ENCODE data around the gene RPS6KA3. TPM values are rescaled to one million over a fixed set of nuclear protein-coding genes. Genes with fewer than 3 reads are reported as not detected.
A peak's percentile ranks its signal among the peaks of the same experiment; 100 is the strongest.

The RPS6KA3 gene
- total RNA-seq, 4 donors from 2014 or later = 41.1 to 56.7 (median 50.7) TPM

- no peak for DNase-seq
- H3K27me3 ChIP-seq = no peaks in the 10 kb centered on the region
- no peak overlapping the region for H3K27ac ChIP-seq
Observed at GRCh38 chrX:20218836-20219505, 47.7 kb downstream of the RPS6KA3 start.

GRCh38 chrX:20217906-20218305 is 48.8 kb downstream of the RPS6KA3 start:
- H3K36me3 ChIP-seq = no peaks in the 10 kb centered on the region
- no peak for DNase-seq
- TF ChIP-seq POLR2A (IDR thresholded peaks at IDR 0.05) (no peak), CTCF (IDR thresholded peaks at IDR 0.05) (no peak)
- H3K27ac ChIP-seq = peak overlapping the region in 1 of 4 donors; percentile 8
- no peaks in the 10 kb centered on the region for H3K9me3 ChIP-seq
- H3K27me3 ChIP-seq = no peaks in the 10 kb centered on the region
- peak overlapping the region in 1 of 4 donors; percentile 7 for H3K4me3 ChIP-seq
- no peaks in the 10 kb centered on the region for H3K4me1 ChIP-seq

More at GRCh38 chrX:20218836-20219505, 47.7 kb downstream of the RPS6KA3 start:
- H3K36me3 ChIP-seq = no peaks in the 10 kb centered on the region
- H3K9me3 ChIP-seq = no peaks in the 10 kb centered on the region
- TF ChIP-seq CTCF (IDR thresholded peaks at IDR 0.05) = peak in 1 of 6 experiments; percentile 10
- no peak for TF ChIP-seq POLR2A (IDR thresholded peaks at IDR 0.05)
- H3K4me1 ChIP-seq = no peaks in the 10 kb centered on the region
- H3K4me3 ChIP-seq = no peak overlapping the region

- no peaks in the 10 kb centered on the region for H3K36me3 ChIP-seq
- no peak overlapping the region for H3K4me3 ChIP-seq
- DNase-seq = no peak
- H3K9me3 ChIP-seq = no peaks in the 10 kb centered on the region
- H3K27ac ChIP-seq = no peak overlapping the region
- no peak for TF ChIP-seq CTCF (IDR thresholded peaks at IDR 0.05)
- H3K4me1 ChIP-seq = no peaks in the 10 kb centered on the region
- H3K27me3 ChIP-seq = no peaks in the 10 kb centered on the region
Observed at GRCh38 chrX:20217271-20217670, 49.4 kb downstream of the RPS6KA3 start.

- H3K27ac ChIP-seq = no peak overlapping the region
- H3K4me3 ChIP-seq = no peak overlapping the region
- TF ChIP-seq CTCF (IDR thresholded peaks at IDR 0.05) = no peak
- no peak for TF ChIP-seq POLR2A (IDR thresholded peaks at IDR 0.05)
- no peaks in the 10 kb centered on the region for H3K27me3 ChIP-seq
- H3K36me3 ChIP-seq = no peaks in the 10 kb centered on the region
- no peaks in the 10 kb centered on the region for H3K9me3 ChIP-seq
- no peak for DNase-seq
- no peaks in the 10 kb centered on the region for H3K4me1 ChIP-seq
Observed at GRCh38 chrX:20215565-20215964, 51.1 kb downstream of the RPS6KA3 start.

GRCh38 chrX:20212486-20213089 is 54.1 kb downstream of the RPS6KA3 start:
- DNase-seq = no peak
- H3K4me3 ChIP-seq = no peak overlapping the region
- no peaks in the 10 kb centered on the region for H3K9me3 ChIP-seq
- no peak overlapping the region for H3K27ac ChIP-seq
- H3K4me1 ChIP-seq = no peaks in the 10 kb centered on the region
- peaks cover 0 to 13% (median 0%) of the 10 kb centered on the region in 3 donors for H3K36me3 ChIP-seq
- no peaks in the 10 kb centered on the region for H3K27me3 ChIP-seq
- TF ChIP-seq POLR2A (IDR thresholded peaks at IDR 0.05) (no peak), CTCF (IDR thresholded peaks at IDR 0.05) (no peak)

Data from Peyer's patch (tissue), 4 donors.